ENCODE measurements around the gene EEF1AKMT1.

Gene EEF1AKMT1, protein sequence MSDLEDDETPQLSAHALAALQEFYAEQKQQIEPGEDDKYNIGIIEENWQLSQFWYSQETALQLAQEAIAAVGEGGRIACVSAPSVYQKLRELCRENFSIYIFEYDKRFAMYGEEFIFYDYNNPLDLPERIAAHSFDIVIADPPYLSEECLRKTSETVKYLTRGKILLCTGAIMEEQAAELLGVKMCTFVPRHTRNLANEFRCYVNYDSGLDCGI

DNA sequence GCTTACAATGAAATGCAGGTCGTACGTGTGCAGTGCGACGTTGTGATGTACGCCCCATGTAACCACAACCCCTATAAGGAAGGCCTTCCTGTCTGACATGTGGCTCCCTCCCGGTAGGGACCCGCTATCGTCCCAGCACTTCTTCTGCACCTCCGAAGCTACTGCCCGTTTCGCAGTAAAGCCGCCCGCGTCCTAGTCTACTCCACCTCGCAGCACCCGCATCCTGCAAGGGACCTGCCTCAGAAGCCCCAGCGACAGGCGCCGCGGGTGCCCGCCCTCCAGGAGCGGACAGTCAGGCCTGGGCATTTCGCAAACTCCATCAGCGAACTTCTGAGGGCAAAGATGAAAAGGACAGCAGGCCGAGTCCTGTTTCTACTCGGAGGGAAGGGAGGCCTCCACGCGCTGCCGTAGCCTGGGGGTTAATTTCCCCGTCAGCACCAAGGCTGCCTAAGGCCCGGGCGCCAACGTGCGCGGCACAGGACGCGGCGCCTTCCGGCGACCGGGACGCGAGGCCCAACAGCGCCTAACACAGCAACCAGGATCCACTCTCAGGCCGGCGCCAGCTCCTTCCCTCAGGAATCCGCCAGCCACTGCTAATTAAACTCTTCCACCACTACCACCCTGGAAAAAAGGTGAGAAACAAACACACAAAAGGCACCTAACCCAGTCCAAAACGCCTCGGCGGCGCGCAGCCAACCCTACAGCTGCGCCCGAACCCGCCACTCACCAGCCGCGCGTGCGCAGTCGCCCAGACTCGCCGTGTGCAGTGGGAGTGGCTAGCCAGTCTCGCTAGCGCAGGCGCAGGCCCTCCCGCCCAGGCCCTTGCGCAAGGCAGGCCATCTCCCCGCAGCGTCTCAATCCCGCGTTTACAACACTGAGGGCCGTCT, at the start of gene EEF1AKMT1:
Gene EEF1AKMT1 (minus strand): TSS at position 768 of the 887 bp plus-strand sequence. CDS start 16,363 bp downstream, outside the sequence.
- DNase-seq (ENCODE audit: insufficient read length, low spot score) = peak; percentile 75
- FAIRE-seq = peak; percentile 26

- FAIRE-seq (no peak), DNase-seq (ENCODE audit: insufficient read length, low spot score) (no peak)
Observed at GRCh38 chr13:20823071-20823470, 49.3 kb upstream of the EEF1AKMT1 start.

DNA sequence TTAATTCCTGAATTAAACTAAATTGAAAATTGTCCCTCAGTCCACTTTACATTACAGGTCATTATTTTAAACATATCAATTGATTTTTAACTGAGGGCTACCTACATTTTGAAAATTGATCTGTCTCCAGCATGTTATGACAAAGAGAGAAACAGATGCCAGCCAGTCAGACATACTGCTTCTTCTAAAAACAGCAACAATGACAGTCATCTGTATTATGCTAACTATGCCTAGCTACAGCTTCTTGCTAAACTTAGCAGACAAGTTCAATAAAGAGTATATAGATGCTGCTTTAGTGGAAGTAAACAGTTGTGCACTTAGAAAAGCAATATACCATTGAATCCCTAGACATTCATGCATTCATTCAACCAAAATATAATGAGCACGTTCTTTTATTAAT, 48.6 kb upstream of the EEF1AKMT1 start:
- FAIRE-seq (no peak), DNase-seq (ENCODE audit: insufficient read length, low spot score) (no peak)

GRCh38 chr13:20819715-20820114, 46.0 kb upstream of the EEF1AKMT1 start:
- FAIRE-seq (no peak), DNase-seq (ENCODE audit: insufficient read length, low spot score) (no peak)

DNA sequence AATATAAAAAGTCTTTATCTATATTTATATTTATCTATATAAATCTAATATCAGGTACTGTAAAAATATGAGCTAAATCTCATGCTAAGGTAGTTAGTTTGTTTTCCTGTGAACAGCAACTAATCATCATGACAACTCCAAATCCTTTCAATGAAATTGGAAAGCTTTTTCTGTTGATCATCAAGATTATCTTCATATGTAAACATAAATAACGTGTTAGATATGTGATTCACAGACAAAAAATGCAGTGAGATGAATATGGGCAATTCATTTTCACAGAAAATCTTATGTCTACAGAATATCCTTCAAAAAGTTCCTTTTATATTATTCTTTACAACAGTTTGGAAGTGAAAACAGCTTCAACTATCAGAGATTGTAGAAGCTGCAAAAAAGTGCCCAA, 41.7 kb upstream of the EEF1AKMT1 start:
- FAIRE-seq = no peak

DNA sequence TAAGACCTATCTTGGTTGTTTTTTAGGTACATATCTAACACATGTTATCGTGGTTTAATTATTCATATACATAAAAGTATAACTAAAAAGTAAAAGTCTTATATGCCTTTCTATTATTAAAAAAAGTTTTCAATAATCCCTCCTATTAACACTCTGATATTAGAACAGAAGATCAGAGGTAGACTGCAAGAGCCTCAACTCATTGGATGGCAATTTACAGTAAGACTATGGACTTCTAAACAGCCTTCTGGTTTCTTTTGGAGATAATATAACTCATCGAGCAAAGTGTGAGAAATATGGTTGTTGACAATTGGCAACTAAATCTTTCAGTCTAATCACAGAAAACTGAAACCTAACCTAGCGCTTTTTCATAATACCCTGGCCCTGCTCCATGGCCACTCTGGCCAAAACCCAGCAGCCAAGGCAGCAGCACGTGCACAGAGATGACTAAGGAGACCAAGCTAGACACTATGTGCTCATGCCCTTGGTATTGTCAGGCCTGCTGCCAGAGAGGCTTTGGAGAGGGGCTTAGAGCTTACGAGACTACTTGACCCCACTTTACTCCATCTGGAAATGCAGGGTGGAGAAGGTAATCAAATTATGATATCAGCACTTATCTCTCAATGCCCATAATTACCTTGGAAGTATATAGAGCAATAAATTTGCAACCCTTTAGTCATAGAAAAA, 40.6 kb upstream of the EEF1AKMT1 start:
- DNase-seq (ENCODE audit: insufficient read length, low spot score) (peak; percentile 69), FAIRE-seq (peak; percentile 74)

More for the DNA sequence above, 41.7 kb upstream of the EEF1AKMT1 start:
- DNase-seq (ENCODE audit: insufficient read length, low spot score) = no peak

GRCh38 chr13:20812890-20813289, 39.1 kb upstream of the EEF1AKMT1 start:
- DNase-seq (ENCODE audit: insufficient read length, low spot score) = no peak
- no peak for FAIRE-seq

GRCh38 chr13:20810808-20811207, 37.0 kb upstream of the EEF1AKMT1 start:
- no peak for FAIRE-seq

DNA sequence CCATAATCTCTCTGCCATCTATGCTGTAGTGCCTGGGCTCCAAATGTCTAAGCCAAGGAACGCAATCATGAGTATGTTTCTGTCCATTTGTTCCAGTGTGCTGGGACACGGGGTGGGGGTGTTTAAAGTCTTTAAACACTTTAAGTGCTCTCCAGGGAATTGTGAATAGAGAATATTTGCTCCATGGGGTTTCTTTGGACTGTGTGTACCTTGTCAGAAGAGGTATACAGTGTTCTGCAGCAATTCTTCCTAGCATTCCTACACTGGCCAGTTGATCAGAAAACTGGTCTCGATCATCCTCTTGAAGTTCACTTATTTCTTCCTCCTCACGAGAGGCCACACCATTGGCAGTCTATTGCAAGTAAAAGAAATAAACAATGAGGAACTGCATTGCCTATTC, 35.1 kb upstream of the EEF1AKMT1 start:
- FAIRE-seq (no peak), DNase-seq (ENCODE audit: insufficient read length, low spot score) (no peak)

More at GRCh38 chr13:20810808-20811207, 37.0 kb upstream of the EEF1AKMT1 start:
- no peak for DNase-seq (ENCODE audit: insufficient read length, low spot score)

GRCh38 chr13:20803180-20803965, 29.6 kb upstream of the EEF1AKMT1 start:
- FAIRE-seq (no peak), DNase-seq (ENCODE audit: insufficient read length, low spot score) (no peak)

GRCh38 chr13:20801707-20802106, 27.9 kb upstream of the EEF1AKMT1 start:
- DNase-seq (ENCODE audit: insufficient read length, low spot score) = no peak
- no peak for FAIRE-seq

DNA sequence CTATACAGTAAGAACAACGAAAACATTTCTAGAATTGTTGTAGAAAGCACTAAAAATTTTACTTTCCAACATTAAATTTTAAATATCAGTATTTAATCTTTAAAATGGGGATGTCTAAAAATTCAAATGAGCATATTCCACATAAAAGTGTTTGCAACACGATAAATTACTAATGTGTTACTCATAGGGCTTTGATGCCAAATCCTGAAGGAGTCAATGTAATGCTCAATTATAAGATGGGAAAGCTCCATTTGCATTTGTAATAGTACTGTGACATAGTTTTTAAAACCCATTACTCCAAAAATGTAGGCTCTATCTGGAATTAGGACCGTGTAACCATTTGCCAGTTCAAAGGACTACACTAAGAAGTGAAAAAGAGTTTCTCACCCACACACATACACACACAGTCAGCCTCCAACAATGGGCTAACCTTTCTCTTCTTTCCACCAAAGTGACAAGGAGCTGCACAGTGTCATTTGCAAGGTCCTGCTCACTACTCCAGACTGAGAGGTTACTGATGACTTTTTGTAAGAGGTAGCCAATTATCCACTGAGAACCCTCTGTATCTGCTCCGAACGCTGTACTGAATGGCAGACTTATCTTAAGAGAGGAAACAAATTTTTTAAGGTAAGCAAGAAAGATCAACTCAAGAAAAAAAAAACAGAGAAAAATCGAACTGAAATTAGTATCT, 26.1 kb upstream of the EEF1AKMT1 start:
- no peak for FAIRE-seq
- DNase-seq (ENCODE audit: insufficient read length, low spot score) = no peak

GRCh38 chr13:20798027-20798426, 24.3 kb upstream of the EEF1AKMT1 start:
- FAIRE-seq = no peak
- DNase-seq (ENCODE audit: insufficient read length, low spot score) = no peak

GRCh38 chr13:20796791-20797508, 23.2 kb upstream of the EEF1AKMT1 start:
- DNase-seq (ENCODE audit: insufficient read length, low spot score) (no peak), FAIRE-seq (no peak)

DNA sequence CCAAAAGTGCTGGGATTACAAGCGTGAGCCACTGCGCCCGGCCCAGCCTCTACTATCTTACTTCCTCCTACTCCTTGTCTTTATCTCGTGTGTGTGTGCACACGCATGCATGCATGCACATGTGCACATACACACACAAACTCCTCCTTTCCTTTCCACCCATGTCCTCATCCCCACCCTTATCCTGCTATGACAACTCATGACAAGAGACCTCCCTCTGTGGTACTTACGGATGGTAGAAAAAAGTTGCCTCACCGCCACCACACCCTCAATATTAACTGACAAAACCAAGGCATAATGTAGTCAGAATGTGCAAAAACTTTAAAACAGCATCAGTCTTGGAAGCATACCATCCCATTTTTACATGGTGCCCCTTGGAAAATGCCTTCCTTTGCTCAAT, 15.9 kb upstream of the EEF1AKMT1 start:
- DNase-seq (ENCODE audit: insufficient read length, low spot score) (no peak), FAIRE-seq (no peak)

DNA sequence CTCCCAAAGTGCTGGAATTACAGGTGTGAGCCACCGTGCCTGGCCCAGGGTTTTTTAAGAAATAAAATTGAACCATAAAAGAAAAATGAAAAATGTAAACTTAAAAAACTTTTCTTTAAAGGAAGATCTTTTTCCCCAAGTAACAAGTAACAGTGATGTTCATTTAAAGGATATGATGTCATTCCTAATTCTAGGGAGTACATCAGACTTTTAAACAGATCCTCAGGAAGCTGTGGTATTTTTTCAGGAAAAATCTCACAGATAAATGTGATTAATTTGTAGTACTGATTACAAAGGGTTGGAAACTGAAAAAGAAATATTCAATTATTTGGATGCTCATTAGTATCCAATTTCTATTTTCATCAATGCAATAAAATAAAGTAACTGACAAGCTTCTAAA, 14.6 kb upstream of the EEF1AKMT1 start:
- no peak for FAIRE-seq
- no peak for DNase-seq (ENCODE audit: insufficient read length, low spot score)

DNA sequence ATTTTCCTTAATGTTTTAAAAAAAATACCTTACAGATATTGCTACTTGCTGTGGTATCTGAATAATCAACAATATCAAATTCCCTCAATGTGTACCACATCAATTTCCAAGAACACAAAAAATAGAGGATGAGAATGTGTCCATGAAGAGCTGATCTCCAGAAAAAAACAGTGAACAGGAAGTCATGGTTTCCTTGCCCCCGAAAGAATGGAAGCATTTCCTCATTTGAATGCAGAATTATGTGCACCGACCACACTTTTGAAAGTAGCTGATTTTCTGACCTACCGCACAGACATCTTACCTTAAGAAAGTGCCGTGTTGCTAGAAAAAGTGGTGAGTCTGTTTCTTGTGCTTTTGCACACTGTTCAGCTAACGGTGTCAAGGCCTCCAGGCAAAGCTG, 13.4 kb upstream of the EEF1AKMT1 start:
- FAIRE-seq (no peak), DNase-seq (ENCODE audit: insufficient read length, low spot score) (no peak)

- FAIRE-seq (no peak), DNase-seq (ENCODE audit: insufficient read length, low spot score) (no peak)
Observed at GRCh38 chr13:20782116-20782708, 8.5 kb upstream of the EEF1AKMT1 start.

DNA sequence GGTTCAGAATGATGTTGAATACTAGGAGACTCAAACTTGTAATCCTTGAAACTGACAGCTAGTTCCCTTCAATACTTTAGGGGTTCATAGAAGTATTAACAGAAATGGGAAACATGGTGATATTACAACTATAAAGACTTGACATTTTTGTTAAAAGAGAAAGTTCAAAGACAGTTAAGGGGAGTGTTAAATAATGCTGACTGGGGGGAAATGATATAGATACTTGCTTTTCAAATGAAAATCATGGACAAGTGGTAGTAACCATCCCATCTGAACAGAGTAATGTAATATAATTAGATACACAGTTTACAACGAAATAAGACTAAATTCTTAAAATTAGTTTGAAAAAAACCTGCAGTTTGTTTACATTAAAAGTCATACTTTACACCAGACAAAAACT, 6.6 kb upstream of the EEF1AKMT1 start:
- DNase-seq (ENCODE audit: insufficient read length, low spot score) (no peak), FAIRE-seq (no peak)

Data from HTR-8/SVneo (cell line).